Dendritic cell treated with granulocyte-macrophage colony-stimulating factor and Interleukin-4, amounts not matched to agents 40 ng/mL and 50 ng/mL, for 4 days (primary cell): ENCODE data around the gene WDR48.

Source experiments
- H3K27ac Mint-ChIP-seq: one replicate; pipeline ENCODE4 v1.8.0; 2022; ENCODE audit warnings: mild to moderate bottlenecking, mixed read lengths
- H3K27me3 Mint-ChIP-seq: one replicate; pipeline ENCODE4 v1.8.0; 2022; ENCODE audit warnings: mild to moderate bottlenecking, mixed read lengths
- H3K36me3 Mint-ChIP-seq: one replicate; pipeline ENCODE4 v1.8.0; 2022; ENCODE audit warnings: low read depth, mixed read lengths
- H3K4me1 Mint-ChIP-seq: one replicate; pipeline ENCODE4 v1.8.0; 2022; ENCODE audit warnings: low read depth, mixed read lengths
- H3K4me3 Mint-ChIP-seq: one replicate; pipeline ENCODE4 v1.8.0; 2022; ENCODE audit warnings: mild to moderate bottlenecking, moderate library complexity, mixed read lengths
- H3K9me3 Mint-ChIP-seq: one replicate; pipeline ENCODE4 v1.8.0; 2022; ENCODE audit warnings: mixed read lengths
- intact Hi-C: fragments of 100-400 bp; cut with micrococcal nuclease; formaldehyde crosslinking; loops from one replicate; pipeline ENCODE4 v1.15.0; 2022

WDR48 gene

DNA sequence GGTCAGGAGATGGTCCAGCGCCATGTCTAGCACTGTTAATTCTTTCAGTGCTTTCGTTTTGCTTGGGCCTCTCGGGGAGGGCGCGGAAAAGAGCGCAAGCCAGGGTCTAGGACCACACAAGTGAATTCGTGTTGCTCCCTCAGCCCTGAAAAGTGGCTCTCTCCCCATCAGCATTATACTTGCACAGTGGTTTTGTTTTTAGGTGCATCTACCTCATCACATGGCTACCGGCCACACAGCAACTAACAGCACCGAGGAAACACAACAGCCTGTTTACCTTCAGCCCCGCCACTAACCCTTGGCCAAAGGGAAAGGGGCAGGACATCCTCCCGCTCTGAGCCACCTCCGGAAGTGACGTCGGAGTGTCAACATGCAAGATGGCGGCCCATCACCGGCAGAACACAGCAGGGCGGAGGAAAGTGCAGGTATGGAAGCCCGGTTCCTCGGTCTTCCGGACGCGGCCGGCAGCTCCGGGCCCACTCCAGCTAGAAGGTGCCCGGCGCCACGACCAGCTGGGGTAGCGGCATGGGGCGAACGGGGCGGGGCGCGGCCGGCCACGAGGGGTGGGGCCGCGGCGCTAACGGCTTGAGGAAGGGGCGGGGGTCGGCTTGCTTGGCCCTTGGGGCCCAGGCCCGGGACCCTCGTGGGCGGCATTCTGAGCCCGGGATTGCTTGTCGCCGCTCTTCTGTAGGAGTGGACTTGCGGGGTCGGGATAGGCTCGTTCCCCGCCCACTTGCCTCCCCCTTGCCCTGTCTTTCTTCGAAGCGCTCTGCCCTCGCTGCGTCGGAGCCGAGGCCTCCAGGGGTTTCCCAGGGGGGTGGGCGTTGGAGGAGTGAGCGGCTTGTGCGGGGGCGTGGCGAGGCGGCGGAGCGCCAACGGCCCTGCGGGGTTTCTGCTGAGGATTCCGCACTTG, at the start of gene WDR48, which contains the start of gene SCN11A:
TSS of gene WDR48 (plus strand) at position 368 of the 913 bp plus-strand sequence. CDS start at position 378, 10 bp downstream.
TSS of gene SCN11A (minus strand) at position 296 of the 913 bp plus-strand sequence. CDS start 101,582 bp downstream, outside the sequence.
- Mint-ChIP-seq H3K36me3 (peaks cover 10% of the 10 kb centered on the region), H3K4me3 (peak within 1 kb of the TSS; percentile 89), H3K27me3 (no peaks in the 10 kb centered on the region), H3K27ac (peak within 1 kb of the TSS; percentile 92), H3K4me1 (peaks cover 38% of the 10 kb centered on the region), H3K9me3 (no peaks in the 10 kb centered on the region)
- intact Hi-C loops = loop anchor here (5.0 kb wide), 1 partner anchor 330 kb away; the partner anchor contains the start of gene SLC25A38

GRCh38 chr3:39005295-39005694, 46.5 kb upstream of the WDR48 start:
- H3K4me3 Mint-ChIP-seq = no peak overlapping the region

DNA sequence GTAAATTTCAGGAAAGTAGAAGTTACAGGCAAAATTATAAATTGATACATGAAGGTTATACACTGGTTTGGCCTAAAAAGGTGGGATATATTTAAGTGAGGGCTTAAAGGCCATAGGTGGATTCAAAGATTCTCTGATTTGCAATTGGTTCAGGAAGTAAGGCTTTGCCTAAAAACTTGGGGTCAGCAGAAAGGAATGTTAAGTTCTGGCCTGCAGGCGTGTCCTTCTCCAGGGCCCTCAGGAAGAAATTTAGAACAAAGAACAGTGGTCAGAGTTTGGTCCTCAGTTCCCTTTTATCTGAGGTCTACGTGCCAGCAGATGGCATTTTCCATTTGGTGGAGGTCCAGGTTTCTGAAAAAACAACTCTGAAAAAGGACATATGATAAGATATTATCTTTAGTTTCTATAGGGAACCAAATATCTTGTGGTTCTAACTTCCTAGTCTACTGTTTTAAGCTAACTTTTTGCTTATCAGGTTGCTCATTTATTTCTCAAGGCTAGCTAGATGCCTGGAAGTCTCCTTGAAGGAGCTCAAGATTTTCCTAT, 40.6 kb upstream of the WDR48 start:
- Mint-ChIP-seq H3K27me3 (no peaks in the 10 kb centered on the region), H3K4me1 (peaks cover 31% of the 10 kb centered on the region), H3K36me3 (no peaks in the 10 kb centered on the region), H3K9me3 (no peaks in the 10 kb centered on the region), H3K27ac (peak overlapping the region; percentile 79), H3K4me3 (no peak overlapping the region)
- intact Hi-C loops = no loop called here

More at GRCh38 chr3:39005295-39005694, 46.5 kb upstream of the WDR48 start:
- H3K36me3 Mint-ChIP-seq = no peaks in the 10 kb centered on the region
- intact Hi-C loops = loop anchor here (10.0 kb wide), 1 partner anchor 360 kb away; the partner anchor contains the start of gene SCN5A
- no peaks in the 10 kb centered on the region for H3K4me1 Mint-ChIP-seq
- H3K27me3 Mint-ChIP-seq = no peaks in the 10 kb centered on the region
- H3K9me3 Mint-ChIP-seq = no peaks in the 10 kb centered on the region
- H3K27ac Mint-ChIP-seq = peak overlapping the region; percentile 30

DNA sequence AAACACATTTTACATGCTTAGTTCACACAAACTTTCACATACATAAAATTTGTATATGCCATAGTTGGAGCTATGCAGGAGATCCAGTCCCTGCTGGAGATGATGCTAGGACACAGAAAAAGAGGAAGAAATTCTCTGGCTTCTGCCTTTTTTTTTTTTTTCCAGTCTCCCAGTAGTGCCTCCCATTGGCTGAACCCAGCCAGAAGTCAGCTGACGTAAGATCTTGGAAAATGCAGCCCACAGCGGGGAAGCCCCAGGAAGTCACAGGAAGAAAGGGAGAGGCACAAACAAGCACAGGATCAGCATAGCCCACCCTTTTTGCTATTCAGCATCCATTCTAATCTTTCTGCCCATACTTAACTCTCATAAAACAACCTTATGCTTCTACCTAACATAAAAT, 38.5 kb upstream of the WDR48 start:
- Mint-ChIP-seq H3K4me1 (peaks cover 35% of the 10 kb centered on the region), H3K4me3 (no peak overlapping the region), H3K36me3 (no peaks in the 10 kb centered on the region), H3K9me3 (no peaks in the 10 kb centered on the region), H3K27me3 (no peaks in the 10 kb centered on the region), H3K27ac (no peak overlapping the region)
- intact Hi-C loops = no loop called here

- no peak overlapping the region for H3K4me3 Mint-ChIP-seq
- H3K36me3 Mint-ChIP-seq = no peaks in the 10 kb centered on the region
- H3K27me3 Mint-ChIP-seq = no peaks in the 10 kb centered on the region
- intact Hi-C loops = no loop called here
- H3K27ac Mint-ChIP-seq = no peak overlapping the region
- H3K4me1 Mint-ChIP-seq = peaks cover 38% of the 10 kb centered on the region
- H3K9me3 Mint-ChIP-seq = no peaks in the 10 kb centered on the region
These were observed 37.8 kb upstream of the WDR48 start for GRCh38 chr3:39013921-39014509.

- Mint-ChIP-seq H3K36me3 (no peaks in the 10 kb centered on the region), H3K4me1 (peaks cover 42% of the 10 kb centered on the region), H3K27ac (no peak overlapping the region), H3K27me3 (peaks cover 1% of the 10 kb centered on the region), H3K4me3 (no peak overlapping the region), H3K9me3 (no peaks in the 10 kb centered on the region)
- intact Hi-C loops = no loop called here
These were observed 36.4 kb upstream of the WDR48 start for GRCh38 chr3:39015418-39015817.

DNA sequence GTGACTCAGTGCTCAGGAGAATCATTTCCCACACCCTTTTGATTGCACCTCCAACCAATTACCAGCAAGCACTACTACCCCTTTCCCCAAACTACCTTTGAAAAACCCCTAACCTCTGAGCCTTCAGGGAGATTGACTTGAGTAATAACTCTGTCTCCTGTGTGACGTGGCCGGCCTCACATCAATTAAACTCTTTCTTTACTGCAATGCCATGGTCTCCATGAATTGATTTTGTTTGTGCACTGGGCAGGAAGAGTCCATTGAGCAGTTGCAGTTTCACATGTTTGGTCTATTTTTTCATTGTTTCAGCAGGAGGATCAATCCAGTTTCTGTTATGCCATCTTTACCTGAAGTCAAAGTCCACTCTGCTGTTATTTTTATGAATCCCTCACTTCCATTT, 32.5 kb upstream of the WDR48 start:
- Mint-ChIP-seq H3K27me3 (peaks cover 1% of the 10 kb centered on the region), H3K36me3 (no peaks in the 10 kb centered on the region), H3K4me1 (peaks cover 11% of the 10 kb centered on the region), H3K4me3 (no peak overlapping the region), H3K9me3 (no peaks in the 10 kb centered on the region), H3K27ac (no peak overlapping the region)
- intact Hi-C loops = no loop called here

- no peak overlapping the region for H3K27ac Mint-ChIP-seq
- H3K4me3 Mint-ChIP-seq = no peak overlapping the region
- H3K27me3 Mint-ChIP-seq = peaks cover 1% of the 10 kb centered on the region
- intact Hi-C loops = no loop called here
- no peaks in the 10 kb centered on the region for H3K36me3 Mint-ChIP-seq
- peaks cover 20% of the 10 kb centered on the region for H3K4me1 Mint-ChIP-seq
- no peaks in the 10 kb centered on the region for H3K9me3 Mint-ChIP-seq
These were observed 30.8 kb upstream of the WDR48 start for GRCh38 chr3:39021029-39021428.

GRCh38 chr3:39021465-39022285, 30.1 kb upstream of the WDR48 start:
- H3K27me3 Mint-ChIP-seq = peaks cover 1% of the 10 kb centered on the region
- H3K9me3 Mint-ChIP-seq = no peaks in the 10 kb centered on the region
- H3K4me1 Mint-ChIP-seq = peaks cover 25% of the 10 kb centered on the region
- H3K4me3 Mint-ChIP-seq = no peak overlapping the region
- H3K27ac Mint-ChIP-seq = no peak overlapping the region
- H3K36me3 Mint-ChIP-seq = no peaks in the 10 kb centered on the region
- intact Hi-C loops = no loop called here

DNA sequence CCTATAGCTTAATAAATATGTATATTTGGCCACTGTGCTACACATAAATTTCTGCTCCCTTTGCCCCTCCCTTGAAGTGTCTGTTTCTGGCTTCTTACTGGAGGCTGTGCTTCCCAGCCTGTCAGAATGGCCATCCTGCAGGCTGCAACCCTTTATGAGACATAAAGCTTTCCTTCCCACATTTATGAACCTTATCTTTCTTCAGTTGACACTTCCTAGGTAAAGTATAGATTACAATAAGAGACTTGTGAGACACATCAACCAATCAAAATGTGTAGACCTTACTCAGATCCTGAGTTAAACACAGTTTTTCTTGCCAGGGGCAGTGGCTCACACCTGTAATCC, 29.6 kb upstream of the WDR48 start:
- Mint-ChIP-seq H3K36me3 (no peaks in the 10 kb centered on the region), H3K27me3 (peaks cover 1% of the 10 kb centered on the region), H3K4me1 (peaks cover 28% of the 10 kb centered on the region), H3K4me3 (no peak overlapping the region), H3K27ac (no peak overlapping the region), H3K9me3 (no peaks in the 10 kb centered on the region)
- intact Hi-C loops = no loop called here

DNA sequence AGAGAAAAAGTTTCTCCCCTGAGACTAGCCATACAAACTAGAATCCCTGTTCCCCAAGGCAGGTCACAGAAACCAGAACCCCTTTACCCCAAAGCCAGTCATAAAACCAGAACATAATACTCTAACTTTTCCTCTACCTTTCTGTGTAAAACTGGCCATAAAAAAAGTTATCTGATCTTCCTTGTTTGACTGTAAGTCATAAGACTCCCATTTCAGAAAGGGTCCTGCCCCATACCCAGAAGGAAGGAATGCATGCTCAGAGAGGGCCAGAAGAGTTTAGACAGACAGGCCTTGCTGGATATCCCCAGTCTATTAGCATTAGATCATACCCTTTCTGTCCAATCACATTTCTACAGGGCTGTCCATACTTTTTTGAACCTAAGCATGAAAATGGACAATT, 27.3 kb upstream of the WDR48 start:
- no peaks in the 10 kb centered on the region for H3K9me3 Mint-ChIP-seq
- intact Hi-C loops = no loop called here
- H3K4me3 Mint-ChIP-seq = no peak overlapping the region
- H3K4me1 Mint-ChIP-seq = peaks cover 17% of the 10 kb centered on the region
- peak overlapping the region; percentile 82 for H3K27ac Mint-ChIP-seq
- no peaks in the 10 kb centered on the region for H3K27me3 Mint-ChIP-seq
- H3K36me3 Mint-ChIP-seq = no peaks in the 10 kb centered on the region

DNA sequence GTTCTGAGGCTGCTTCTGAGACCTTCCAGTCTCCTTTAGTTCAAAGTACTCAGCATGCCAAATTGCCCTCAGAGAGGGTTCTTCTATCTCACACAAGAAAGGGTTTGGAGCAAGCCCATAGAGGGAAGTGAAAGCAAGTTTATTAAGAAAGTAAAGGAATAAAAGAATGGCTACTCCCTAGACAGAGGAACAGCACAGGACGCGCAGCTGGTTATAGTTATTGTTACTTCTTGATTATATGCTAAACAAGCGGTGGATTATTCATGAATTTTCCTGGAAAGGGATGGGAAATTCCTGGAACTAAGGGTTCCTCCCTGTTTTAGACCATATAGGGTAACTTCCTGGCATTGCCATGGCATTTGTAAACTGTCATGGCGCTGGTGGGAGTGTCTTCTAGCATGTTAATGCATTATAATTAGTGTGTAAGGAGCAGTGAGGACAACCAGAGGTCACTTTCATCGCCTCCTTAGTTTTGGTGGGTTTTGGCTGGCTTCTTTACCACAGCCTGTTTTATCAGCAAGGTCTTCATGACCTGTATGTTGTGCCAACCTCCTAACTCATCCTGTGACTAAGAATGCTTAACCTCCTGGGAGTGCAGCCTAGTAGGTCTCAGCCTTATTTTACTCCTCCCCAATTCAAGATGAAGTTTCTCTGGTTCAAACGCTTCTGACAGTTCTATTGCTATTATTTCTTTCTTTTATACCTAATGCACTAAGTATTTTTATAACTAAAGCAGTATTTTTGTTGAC, 26.4 kb upstream of the WDR48 start:
- intact Hi-C loops = no loop called here
- no peak overlapping the region for H3K4me3 Mint-ChIP-seq
- no peaks in the 10 kb centered on the region for H3K36me3 Mint-ChIP-seq
- H3K27ac Mint-ChIP-seq = peak overlapping the region; percentile 82
- H3K9me3 Mint-ChIP-seq = no peaks in the 10 kb centered on the region
- H3K27me3 Mint-ChIP-seq = no peaks in the 10 kb centered on the region
- peaks cover 17% of the 10 kb centered on the region for H3K4me1 Mint-ChIP-seq

GRCh38 chr3:39028546-39028945, 23.3 kb upstream of the WDR48 start:
- peaks cover 17% of the 10 kb centered on the region for H3K4me1 Mint-ChIP-seq
- H3K36me3 Mint-ChIP-seq = no peaks in the 10 kb centered on the region
- no peaks in the 10 kb centered on the region for H3K9me3 Mint-ChIP-seq
- no peak overlapping the region for H3K27ac Mint-ChIP-seq
- no peaks in the 10 kb centered on the region for H3K27me3 Mint-ChIP-seq
- intact Hi-C loops = no loop called here
- no peak overlapping the region for H3K4me3 Mint-ChIP-seq
